HCT116 (cell line): Measurements from ENCODE around the gene PIP4K2A.

ENCODE experiments used
- CBX3 ChIP-seq: IDR thresholded peaks from 2 replicates; pipeline ENCODE4 v1.6.1; 2012; ENCODE audit warnings: low read depth
- EZH2 ChIP-seq: fragments of 200-600 bp; sonication (generic); IDR thresholded peaks from 2 replicates; pipeline ENCODE4 v1.6.1; 2017; ENCODE audit warnings: antibody characterized with exemption, mixed run types
- EZH2phosphoT487 ChIP-seq: fragments of 200-600 bp; IDR thresholded peaks from 2 replicates; pipeline ENCODE4 v1.6.1; 2018; ENCODE audit warnings: antibody characterized with exemption, borderline replicate concordance
- POLR2A ChIP-seq: IDR thresholded peaks from 2 replicates; pipeline ENCODE4 v1.7.0; 2011; ENCODE audit warnings: borderline replicate concordance; ENCODE audit not compliant: insufficient read depth, insufficient read length; ENCODE audit errors: extremely low read depth
- REST ChIP-seq: IDR thresholded peaks from 2 replicates; pipeline ENCODE4 v1.6.1; 2012; ENCODE audit warnings: low read depth
- YY1 ChIP-seq: IDR thresholded peaks from 2 replicates; pipeline ENCODE4 v1.6.1; 2011; ENCODE audit warnings: low read length, low read depth, moderate library complexity, mild to moderate bottlenecking; ENCODE audit not compliant: insufficient replicate concordance; ENCODE audit errors: extremely low read depth
- TF ChIP-seq, protein P1 (sequence below), 3 experiments: fragments of 200-600 bp in 1 of 3; sonication (generic) in 1 of 3; IDR thresholded peaks in 2 of 3; conservative IDR thresholded peaks in 1 of 3; 2 replicates each; pipeline ENCODE4 v1.5.1; 2012 to 2017; ENCODE audit warnings: low read depth in 2 of 3, low read length in 2 of 3, antibody characterized with exemption in 1 of 3, borderline replicate concordance in 1 of 3, control low read depth in 1 of 3, mild to moderate bottlenecking in 1 of 3, mixed read lengths in 1 of 3, mixed run types in 1 of 3, moderate library complexity in 1 of 3; ENCODE audit not compliant: insufficient read depth in 1 of 3
- TF ChIP-seq, protein P2 (sequence below): IDR thresholded peaks from 2 replicates; pipeline ENCODE4 v1.6.1; 2011; ENCODE audit warnings: mild to moderate bottlenecking, low read length, moderate library complexity; ENCODE audit not compliant: insufficient replicate concordance; ENCODE audit errors: extremely low read depth

GRCh38 chr10:22681301-22681700 lies 33.1 kb downstream of the PIP4K2A start:
- no peak for TF ChIP-seq REST
- TF ChIP-seq EZH2phosphoT487, result no peak
- no peak for TF ChIP-seq POLR2A
- TF ChIP-seq, protein P1, sequence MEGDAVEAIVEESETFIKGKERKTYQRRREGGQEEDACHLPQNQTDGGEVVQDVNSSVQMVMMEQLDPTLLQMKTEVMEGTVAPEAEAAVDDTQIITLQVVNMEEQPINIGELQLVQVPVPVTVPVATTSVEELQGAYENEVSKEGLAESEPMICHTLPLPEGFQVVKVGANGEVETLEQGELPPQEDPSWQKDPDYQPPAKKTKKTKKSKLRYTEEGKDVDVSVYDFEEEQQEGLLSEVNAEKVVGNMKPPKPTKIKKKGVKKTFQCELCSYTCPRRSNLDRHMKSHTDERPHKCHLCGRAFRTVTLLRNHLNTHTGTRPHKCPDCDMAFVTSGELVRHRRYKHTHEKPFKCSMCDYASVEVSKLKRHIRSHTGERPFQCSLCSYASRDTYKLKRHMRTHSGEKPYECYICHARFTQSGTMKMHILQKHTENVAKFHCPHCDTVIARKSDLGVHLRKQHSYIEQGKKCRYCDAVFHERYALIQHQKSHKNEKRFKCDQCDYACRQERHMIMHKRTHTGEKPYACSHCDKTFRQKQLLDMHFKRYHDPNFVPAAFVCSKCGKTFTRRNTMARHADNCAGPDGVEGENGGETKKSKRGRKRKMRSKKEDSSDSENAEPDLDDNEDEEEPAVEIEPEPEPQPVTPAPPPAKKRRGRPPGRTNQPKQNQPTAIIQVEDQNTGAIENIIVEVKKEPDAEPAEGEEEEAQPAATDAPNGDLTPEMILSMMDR (IDR thresholded peaks at IDR 0.05 in 2 of 3, conservative IDR thresholded peaks at IDR 0.05 in 1 of 3; ENCODE audit: borderline replicate concordance in 1 of 3, insufficient read depth in 1 of 3, low read depth in 2 of 3, low read length in 2 of 3), result no peak
- TF ChIP-seq EZH2, result no peak
- TF ChIP-seq, protein P2, sequence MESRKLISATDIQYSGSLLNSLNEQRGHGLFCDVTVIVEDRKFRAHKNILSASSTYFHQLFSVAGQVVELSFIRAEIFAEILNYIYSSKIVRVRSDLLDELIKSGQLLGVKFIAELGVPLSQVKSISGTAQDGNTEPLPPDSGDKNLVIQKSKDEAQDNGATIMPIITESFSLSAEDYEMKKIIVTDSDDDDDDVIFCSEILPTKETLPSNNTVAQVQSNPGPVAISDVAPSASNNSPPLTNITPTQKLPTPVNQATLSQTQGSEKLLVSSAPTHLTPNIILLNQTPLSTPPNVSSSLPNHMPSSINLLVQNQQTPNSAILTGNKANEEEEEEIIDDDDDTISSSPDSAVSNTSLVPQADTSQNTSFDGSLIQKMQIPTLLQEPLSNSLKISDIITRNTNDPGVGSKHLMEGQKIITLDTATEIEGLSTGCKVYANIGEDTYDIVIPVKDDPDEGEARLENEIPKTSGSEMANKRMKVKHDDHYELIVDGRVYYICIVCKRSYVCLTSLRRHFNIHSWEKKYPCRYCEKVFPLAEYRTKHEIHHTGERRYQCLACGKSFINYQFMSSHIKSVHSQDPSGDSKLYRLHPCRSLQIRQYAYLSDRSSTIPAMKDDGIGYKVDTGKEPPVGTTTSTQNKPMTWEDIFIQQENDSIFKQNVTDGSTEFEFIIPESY, result no peak
- no peak for TF ChIP-seq YY1
- TF ChIP-seq CBX3, result no peak
